Measurements from ENCODE around the gene ACSF3.

DNA sequence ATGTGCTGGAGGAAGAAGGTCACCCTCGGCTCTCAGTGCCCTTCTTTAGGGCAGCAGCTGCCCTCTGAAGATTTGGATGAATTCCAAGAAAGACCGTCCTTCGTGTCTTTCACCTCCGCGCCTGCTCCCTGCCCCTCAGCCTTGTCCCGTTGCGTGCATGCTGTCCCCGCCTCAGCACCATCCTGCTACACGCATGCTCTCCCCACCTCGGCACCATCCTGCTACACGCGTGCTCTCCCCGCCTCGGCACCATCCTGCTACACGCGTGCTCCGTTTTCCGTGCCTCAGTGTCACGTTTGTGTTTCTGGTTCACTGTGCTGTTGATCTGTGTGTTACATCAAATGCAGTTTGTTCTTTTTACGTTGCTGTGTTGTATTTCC, 13.5 kb downstream of the ACSF3 start:
- TF ChIP-seq, protein P1, sequence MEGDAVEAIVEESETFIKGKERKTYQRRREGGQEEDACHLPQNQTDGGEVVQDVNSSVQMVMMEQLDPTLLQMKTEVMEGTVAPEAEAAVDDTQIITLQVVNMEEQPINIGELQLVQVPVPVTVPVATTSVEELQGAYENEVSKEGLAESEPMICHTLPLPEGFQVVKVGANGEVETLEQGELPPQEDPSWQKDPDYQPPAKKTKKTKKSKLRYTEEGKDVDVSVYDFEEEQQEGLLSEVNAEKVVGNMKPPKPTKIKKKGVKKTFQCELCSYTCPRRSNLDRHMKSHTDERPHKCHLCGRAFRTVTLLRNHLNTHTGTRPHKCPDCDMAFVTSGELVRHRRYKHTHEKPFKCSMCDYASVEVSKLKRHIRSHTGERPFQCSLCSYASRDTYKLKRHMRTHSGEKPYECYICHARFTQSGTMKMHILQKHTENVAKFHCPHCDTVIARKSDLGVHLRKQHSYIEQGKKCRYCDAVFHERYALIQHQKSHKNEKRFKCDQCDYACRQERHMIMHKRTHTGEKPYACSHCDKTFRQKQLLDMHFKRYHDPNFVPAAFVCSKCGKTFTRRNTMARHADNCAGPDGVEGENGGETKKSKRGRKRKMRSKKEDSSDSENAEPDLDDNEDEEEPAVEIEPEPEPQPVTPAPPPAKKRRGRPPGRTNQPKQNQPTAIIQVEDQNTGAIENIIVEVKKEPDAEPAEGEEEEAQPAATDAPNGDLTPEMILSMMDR (IDR thresholded peaks at IDR 0.05) = no peak
- no peak for TF ChIP-seq POLR2A (IDR thresholded peaks at IDR 0.05)
- TF ChIP-seq EP300 (IDR thresholded peaks at IDR 0.05) = no peak
